Testis (tissue), 3 donors: ENCODE measurements around the gene TRIM15. TPM values are rescaled to one million over a fixed set of nuclear protein-coding genes. Genes with fewer than 3 reads are reported as not detected.

Experiments
- DNase-seq: peaks from one replicate; pipeline ENCODE4 v3.0.0-alpha.2; 2019
- H3K27ac ChIP-seq, 2 donors: fragments of 200-600 bp; sonication (generic); one replicate each; pipeline ENCODE4 v1.5.1; 2019
- H3K27me3 ChIP-seq: fragments of 200-600 bp; sonication (generic); one replicate; pipeline ENCODE4 v1.5.1; 2019
- H3K36me3 ChIP-seq: fragments of 200-600 bp; sonication (generic); one replicate; pipeline ENCODE4 v1.5.1; 2017; ENCODE audit warnings: low read depth; ENCODE audit errors: missing control alignments
- H3K4me1 ChIP-seq: fragments of 200-600 bp; sonication (generic); one replicate; pipeline ENCODE4 v1.5.1; 2019
- H3K4me3 ChIP-seq, 2 donors: fragments of 200-600 bp; sonication (generic); one replicate each; pipeline ENCODE4 v1.5.1; 2017 to 2019
- H3K9me3 ChIP-seq: fragments of 200-600 bp; sonication (generic); one replicate; pipeline ENCODE4 v1.5.1; 2017
- CTCF ChIP-seq, 3 experiments: fragments of 450-650 bp in 2 of 3; fragments of 200-600 bp in 1 of 3; sonication (generic) in 1 of 3; IDR thresholded peaks; one replicate each; pipeline ENCODE4 v1.5.1; 2016 to 2019; ENCODE audit warnings: antibody characterized with exemption in 3 of 3, mild to moderate bottlenecking in 2 of 3, moderate library complexity in 1 of 3
- POLR2A ChIP-seq: fragments of 450-650 bp; IDR thresholded peaks from one replicate; pipeline ENCODE4 v1.6.1; 2017; ENCODE audit warnings: antibody characterized with exemption, mild to moderate bottlenecking, moderate library complexity
- WGBS, 2 donors: methylation state at CpG; one replicate each; pipeline ENCODE4 v1.1.5; 2018; 5-methylcytosine and 5-hydroxymethylcytosine counted together
- intact Hi-C: fragments of 100-400 bp; cut with DNase I; formaldehyde crosslinking; loops from one replicate; pipeline ENCODE4 v1.15.1; 2023; ENCODE audit warnings: low total_unique reads
- polyA plus RNA-seq: library from polyadenylated mRNA; stranded (reverse); fragments of 350-450 nt; fragmentation: Illumina TruSeq; extraction: RNeasy Lipid Tissue Mini Kit (QIAGEN cat#74804); gene quantifications from one replicate; pipeline ENCODE4 v1.2.3, GENCODE V29; 2014; ENCODE audit warnings: low read depth, low replicate concordance; ENCODE audit not compliant: insufficient read depth
- total RNA-seq, 2 donors: library from RNA; depleted of rRNA; stranded (reverse); fragments of >200 nt; gene quantifications; one replicate each; pipeline ENCODE4 v1.2.3, GENCODE V29; 2016

The TRIM15 gene
- total and polyA plus RNA-seq, 3 donors from 2014 or later: 0.25 to 1.1 TPM; not detected in 1

GRCh38 chr6:30212865-30213666 lies 49.7 kb downstream of the TRIM15 start, which contains the start of gene TRIM26:
Gene TRIM26 (minus strand): TSS chr6:30213406. CDS start chr6:30199103, 14,303 bp downstream.
- H3K4me3 ChIP-seq: peak within 1 kb of the TSS; percentile 93 to 97
- intact Hi-C loops: no loop called here
- DNase-seq: peak; percentile 98
- H3K36me3 ChIP-seq: no peaks in the 10 kb centered on the region
- 0% methylated on average over 26 to 59 of the region's 59 CpGs for WGBS, 2 donors
- TF ChIP-seq POLR2A (peak; percentile 94), CTCF (IDR thresholded peaks at IDR 0.05) (no peak)
- H3K27me3 ChIP-seq: no peaks in the 10 kb centered on the region
- H3K27ac ChIP-seq: peak within 1 kb of the TSS; percentile 93 to 96
- peaks cover 18% of the 10 kb centered on the region for H3K4me1 ChIP-seq
- H3K9me3 ChIP-seq: no peaks in the 10 kb centered on the region

- 0% methylated on average over 12 of the region's 12 CpGs for WGBS, 2 donors
- intact Hi-C loops: no loop called here
Measured at GRCh38 chr6:30213667-30213956, 50.3 kb downstream of the TRIM15 start.

GRCh38 chr6:30213957-30214656 lies 50.8 kb downstream of the TRIM15 start:
- Histone ChIP-seq H3K27me3 (no peaks in the 10 kb centered on the region), H3K4me3 (peak overlapping the region; percentile 93 to 97), H3K27ac (peak overlapping the region; percentile 93 to 96), H3K4me1 (peaks cover 18% of the 10 kb centered on the region), H3K36me3 (no peaks in the 10 kb centered on the region), H3K9me3 (no peaks in the 10 kb centered on the region)
- WGBS, 2 donors: 1% methylated on average over 12 to 45 of the region's 45 CpGs
- intact Hi-C loops: no loop called here
- TF ChIP-seq CTCF (IDR thresholded peaks at IDR 0.05): no peak
- DNase-seq: peak; percentile 89

More at GRCh38 chr6:30213667-30213956, 50.3 kb downstream of the TRIM15 start:
- Histone ChIP-seq H3K36me3 (no peaks in the 10 kb centered on the region), H3K4me1 (peaks cover 18% of the 10 kb centered on the region), H3K4me3 (peak overlapping the region; percentile 93 to 97), H3K9me3 (no peaks in the 10 kb centered on the region), H3K27ac (peak overlapping the region; percentile 93 to 96), H3K27me3 (no peaks in the 10 kb centered on the region)
- DNase-seq: no peak
- TF ChIP-seq CTCF (IDR thresholded peaks at IDR 0.05): no peak
- TF ChIP-seq POLR2A: no peak

- Histone ChIP-seq H3K27me3 (no peaks in the 10 kb centered on the region), H3K9me3 (no peaks in the 10 kb centered on the region), H3K4me3 (peak overlapping the region; percentile 93 to 97), H3K36me3 (no peaks in the 10 kb centered on the region), H3K27ac (peak overlapping the region; percentile 93 to 96), H3K4me1 (peaks cover 18% of the 10 kb centered on the region)
- TF ChIP-seq CTCF (IDR thresholded peaks at IDR 0.05) (no peak), POLR2A (no peak)
- WGBS, 2 donors: 40 to 54% methylated on average over 14 of the region's 14 CpGs
- no peak for DNase-seq
- intact Hi-C loops: no loop called here
Measured at GRCh38 chr6:30214657-30214982, 51.3 kb downstream of the TRIM15 start.
